HTR-8/SVneo (cell line): ENCODE results near the gene SAA2.
"Not testable (repeated sequence)": the region's sequence is repeated elsewhere in the genome, so short reads cannot be mapped to it uniquely, and the experiment has no call there.

Experiments used
- DNase-seq: peaks from one replicate; pipeline ENCODE4 v3.0.0; 2011; ENCODE audit warnings: low spot score, mixed read lengths; ENCODE audit not compliant: insufficient read length
- FAIRE-seq: peaks from 2 replicates; lab custom pipeline; 2011; peaks lifted over from hg19 to GRCh38; lab: Jason Lieb, UNC

The SAA2 gene

GRCh38 chr11:18204220-18204619 is 44.2 kb downstream of the SAA2 start:
- no peak for FAIRE-seq

GRCh38 chr11:18203723-18204122 is 44.7 kb downstream of the SAA2 start:
- FAIRE-seq (no peak), DNase-seq (peak; percentile 54)

More at GRCh38 chr11:18204220-18204619, 44.2 kb downstream of the SAA2 start:
- no peak for DNase-seq

GRCh38 chr11:18197738-18198137 is 50.7 kb downstream of the SAA2 start:
- FAIRE-seq, DNase-seq: not testable (repeated sequence)

- FAIRE-seq (no peak), DNase-seq (no peak)
Observed at GRCh38 chr11:18196532-18196931, 51.9 kb downstream of the SAA2 start.
